NB4 (cell line): ENCODE data around the gene RAP1B.

ENCODE experiments used
- DNase-seq: peaks from one replicate; pipeline ENCODE4 v3.0.0; 2010; ENCODE audit warnings: low read depth
- H3K4me3 ChIP-seq: one replicate; pipeline ENCODE4 v1.5.1; 2011; ENCODE audit warnings: mild to moderate bottlenecking, low read depth, low read length, moderate library complexity
- MYC ChIP-seq: IDR thresholded peaks from 2 replicates; pipeline ENCODE4 v1.6.1; 2011; ENCODE audit warnings: low read depth, low read length
- POLR2A ChIP-seq: IDR thresholded peaks from 2 replicates; pipeline ENCODE4 v1.6.1; 2011; ENCODE audit warnings: mild to moderate bottlenecking; ENCODE audit not compliant: insufficient read length; ENCODE audit errors: extremely low read depth
- TF ChIP-seq, protein P1 (sequence below): IDR thresholded peaks from 2 replicates; pipeline ENCODE4 v1.6.1; 2011; ENCODE audit warnings: low read depth, low read length
- TF ChIP-seq, protein P2 (sequence below): IDR thresholded peaks from one replicate; pipeline ENCODE4 v1.5.1; 2012; ENCODE audit warnings: low read depth, low read length

RAP1B gene

DNA sequence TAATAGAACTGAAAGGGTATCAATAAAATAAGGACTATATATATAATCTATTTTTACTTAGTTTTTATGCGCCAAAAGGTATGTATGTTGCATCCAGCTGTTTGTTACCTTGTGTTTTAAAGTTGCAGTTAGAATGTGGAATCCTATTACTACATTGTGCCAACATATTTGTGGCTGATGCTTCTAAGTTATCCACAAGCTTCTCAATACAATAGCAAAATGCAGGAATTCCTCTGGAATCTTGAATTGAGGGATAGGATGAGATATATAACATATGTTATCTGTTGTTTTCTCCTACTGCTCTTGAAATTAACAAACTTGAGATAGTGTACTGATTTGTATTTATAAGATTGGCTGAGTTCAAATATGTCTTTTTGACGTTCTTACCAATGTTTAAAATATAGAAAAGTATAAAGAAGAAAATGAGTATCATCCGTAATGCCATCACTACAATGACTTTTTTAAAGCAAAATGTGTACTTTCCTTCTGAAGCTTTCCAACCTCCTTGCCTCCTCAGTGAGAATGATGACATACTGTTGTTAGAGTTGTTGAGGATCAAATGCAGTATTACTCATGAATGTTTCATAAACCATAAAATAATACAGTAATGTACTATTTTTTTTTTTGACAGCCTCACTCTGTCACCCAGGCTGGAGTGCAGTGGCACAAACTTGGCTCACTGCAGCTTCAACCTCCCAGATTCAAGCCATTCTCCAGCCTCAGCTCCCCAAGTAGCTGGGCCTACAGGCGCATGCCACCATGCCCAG is 6.6 kb downstream of the RAP1B start:
- H3K4me3 ChIP-seq = peak overlapping the region; percentile 3
- no peak for DNase-seq
- TF ChIP-seq, protein P1, sequence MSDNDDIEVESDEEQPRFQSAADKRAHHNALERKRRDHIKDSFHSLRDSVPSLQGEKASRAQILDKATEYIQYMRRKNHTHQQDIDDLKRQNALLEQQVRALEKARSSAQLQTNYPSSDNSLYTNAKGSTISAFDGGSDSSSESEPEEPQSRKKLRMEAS = no peak
- TF ChIP-seq MYC (no peak), POLR2A (no peak)
- TF ChIP-seq, protein P2, sequence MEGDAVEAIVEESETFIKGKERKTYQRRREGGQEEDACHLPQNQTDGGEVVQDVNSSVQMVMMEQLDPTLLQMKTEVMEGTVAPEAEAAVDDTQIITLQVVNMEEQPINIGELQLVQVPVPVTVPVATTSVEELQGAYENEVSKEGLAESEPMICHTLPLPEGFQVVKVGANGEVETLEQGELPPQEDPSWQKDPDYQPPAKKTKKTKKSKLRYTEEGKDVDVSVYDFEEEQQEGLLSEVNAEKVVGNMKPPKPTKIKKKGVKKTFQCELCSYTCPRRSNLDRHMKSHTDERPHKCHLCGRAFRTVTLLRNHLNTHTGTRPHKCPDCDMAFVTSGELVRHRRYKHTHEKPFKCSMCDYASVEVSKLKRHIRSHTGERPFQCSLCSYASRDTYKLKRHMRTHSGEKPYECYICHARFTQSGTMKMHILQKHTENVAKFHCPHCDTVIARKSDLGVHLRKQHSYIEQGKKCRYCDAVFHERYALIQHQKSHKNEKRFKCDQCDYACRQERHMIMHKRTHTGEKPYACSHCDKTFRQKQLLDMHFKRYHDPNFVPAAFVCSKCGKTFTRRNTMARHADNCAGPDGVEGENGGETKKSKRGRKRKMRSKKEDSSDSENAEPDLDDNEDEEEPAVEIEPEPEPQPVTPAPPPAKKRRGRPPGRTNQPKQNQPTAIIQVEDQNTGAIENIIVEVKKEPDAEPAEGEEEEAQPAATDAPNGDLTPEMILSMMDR = no peak

DNA sequence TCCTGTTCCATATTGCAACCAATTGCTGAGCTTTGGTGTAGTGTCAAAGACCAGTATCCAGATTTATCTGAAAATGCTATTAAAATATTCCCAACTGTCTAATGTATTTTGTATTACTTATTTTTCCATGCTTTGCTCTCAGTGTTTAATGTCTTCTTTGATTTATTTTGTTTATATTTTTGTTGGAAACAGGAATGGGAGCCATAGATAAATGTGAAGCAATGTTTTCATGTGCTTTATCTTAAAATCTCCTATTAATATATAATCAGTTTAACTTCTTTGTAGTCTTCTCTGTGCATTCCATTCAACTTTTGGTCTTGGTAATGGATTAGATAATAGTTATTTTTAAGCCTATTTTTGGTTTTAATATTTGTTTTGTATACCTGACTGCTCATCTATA is 8.8 kb downstream of the RAP1B start:
- DNase-seq = no peak
- TF ChIP-seq, protein P2 = no peak
- no peak for TF ChIP-seq MYC
- TF ChIP-seq, protein P1 = no peak
- no peak overlapping the region for H3K4me3 ChIP-seq

DNA sequence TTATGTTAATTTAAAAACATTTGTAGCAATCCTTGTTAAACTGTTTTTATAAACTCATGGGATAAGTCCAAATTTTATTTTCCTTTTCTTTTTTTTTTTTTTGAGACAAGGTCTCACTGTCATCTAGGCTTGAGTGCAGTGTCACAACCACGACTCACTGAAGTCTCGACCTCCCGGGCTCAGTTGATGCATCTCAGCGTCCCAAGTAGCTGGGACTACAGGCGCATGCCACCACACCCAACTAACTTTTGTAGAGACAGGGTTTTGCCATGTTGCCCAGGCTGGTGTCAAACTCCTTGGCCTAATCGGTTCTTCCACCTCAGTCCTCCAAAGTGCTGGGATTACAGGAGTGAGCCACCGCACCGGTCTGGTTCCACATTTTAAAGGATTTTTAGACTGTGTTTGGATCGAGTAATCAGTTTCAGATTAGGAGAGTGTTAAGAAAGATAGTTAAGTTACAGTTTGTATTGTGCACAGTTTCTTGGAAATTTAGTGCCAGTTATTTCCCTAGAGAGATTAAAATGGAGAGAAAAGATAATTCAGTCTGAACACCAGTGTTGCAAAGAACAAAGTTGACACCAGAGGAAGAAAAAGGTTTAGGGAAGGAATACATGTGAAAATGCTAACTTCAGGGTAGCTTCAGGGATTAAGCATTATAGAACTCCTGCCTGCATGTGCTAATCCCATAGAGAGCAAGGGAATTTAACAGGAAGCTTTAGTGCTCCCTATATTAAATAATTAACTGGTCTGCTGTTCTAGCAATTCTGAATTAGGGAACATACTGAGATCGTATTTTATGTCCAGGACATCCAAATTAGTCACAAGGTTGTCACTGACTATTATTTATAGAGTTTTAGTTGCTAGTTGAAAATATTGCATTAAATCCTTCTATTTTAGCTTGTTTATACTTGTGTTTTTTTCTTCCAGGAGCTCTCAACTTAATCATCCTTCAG is 10.1 kb downstream of the RAP1B start:
- peak; percentile 39 for DNase-seq
- no peak overlapping the region for H3K4me3 ChIP-seq
- TF ChIP-seq, protein P2 = no peak
- TF ChIP-seq POLR2A (no peak), MYC (no peak)
- TF ChIP-seq, protein P1 = no peak

DNA sequence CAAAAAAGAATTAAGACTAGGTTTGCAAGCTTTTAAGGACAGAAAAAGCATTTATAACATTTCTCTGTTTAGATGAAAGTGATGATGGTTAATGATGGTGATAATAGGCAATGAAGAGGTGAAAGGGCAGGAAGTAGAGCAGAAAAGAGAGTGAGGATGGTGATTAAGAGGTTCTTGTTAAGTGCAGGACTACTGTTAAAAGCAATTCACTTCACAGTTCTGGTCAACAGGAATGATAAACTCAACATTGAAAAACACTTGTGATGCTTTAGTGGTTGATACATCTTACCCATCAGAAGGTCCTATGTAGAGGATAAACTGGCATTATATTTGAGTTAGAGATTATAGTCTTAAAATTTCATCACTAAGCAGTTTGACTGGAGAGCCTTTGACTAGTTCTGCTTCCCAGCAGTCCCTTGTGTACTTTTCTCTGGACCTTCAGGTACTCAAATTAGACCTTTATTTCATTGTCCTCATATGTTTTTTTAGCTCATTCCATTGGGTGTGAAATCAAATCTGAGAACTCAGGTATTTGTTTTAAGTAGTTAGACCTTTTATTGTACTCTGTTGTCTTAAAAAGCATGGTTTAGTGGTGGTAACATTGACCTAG is 10.9 kb downstream of the RAP1B start:
- TF ChIP-seq MYC (no peak), POLR2A (no peak)
- TF ChIP-seq, protein P1 = no peak
- TF ChIP-seq, protein P2 = no peak
- H3K4me3 ChIP-seq = no peak overlapping the region
- no peak for DNase-seq

DNA sequence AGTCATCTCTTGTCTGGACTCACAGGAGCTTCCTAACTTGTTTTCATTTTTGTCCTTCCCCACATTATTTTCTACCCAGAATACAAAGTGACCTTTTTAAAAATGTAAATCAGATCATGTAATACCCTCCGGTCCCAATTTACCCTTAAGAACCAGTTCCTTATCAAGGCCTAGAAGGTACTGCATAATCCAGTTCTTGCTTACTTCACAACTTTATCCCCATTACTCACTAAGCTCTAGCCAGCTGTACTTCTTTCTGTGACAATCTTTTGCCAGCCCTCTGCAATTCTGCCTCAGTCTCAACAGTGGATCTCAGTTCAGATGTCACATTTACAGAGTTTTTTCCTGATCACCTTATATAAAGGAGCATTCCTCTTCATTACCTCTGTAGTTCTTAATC is 11.6 kb downstream of the RAP1B start:
- DNase-seq = no peak
- no peak overlapping the region for H3K4me3 ChIP-seq
- TF ChIP-seq MYC (no peak), POLR2A (no peak)
- TF ChIP-seq, protein P2 = no peak
- TF ChIP-seq, protein P1 = no peak
